Keratinocyte (primary cell): ENCODE data around the gene PPP1R3A. TPM values are rescaled to one million over a fixed set of nuclear protein-coding genes. Genes with fewer than 3 reads are reported as not detected.

Source experiments
- DNase-seq: peaks from one replicate; pipeline ENCODE4 v3.0.0-alpha.2; 2011; ENCODE audit warnings: low read depth, missing footprints, low spot score
- FAIRE-seq: peaks from 2 replicates; lab custom pipeline; 2011; peaks lifted over from hg19 to GRCh38; lab: Jason Lieb, UNC
- H2AFZ ChIP-seq: 2 replicates; pipeline ENCODE4 v1.6.0; 2012; ENCODE audit warnings: low read length, control low read depth, inconsistent platforms; ENCODE audit not compliant: control insufficient read depth
- H3K27ac ChIP-seq: 2 replicates; pipeline ENCODE4 v1.5.1; 2011; ENCODE audit warnings: low read length; ENCODE audit not compliant: control insufficient read depth, insufficient read depth
- H3K27me3 ChIP-seq: 3 replicates; pipeline ENCODE4 v1.6.0; 2011; ENCODE audit warnings: low read length; ENCODE audit not compliant: control insufficient read depth, insufficient read depth; ENCODE audit errors: extremely low read depth
- H3K36me3 ChIP-seq, 2 experiments: 2 replicates in 1 of 2; 3 replicates in 1 of 2; pipeline ENCODE4 v1.5.1; 2011; ENCODE audit warnings: low read length in 2 of 2, mild to moderate bottlenecking in 1 of 2; ENCODE audit not compliant: control insufficient read depth in 2 of 2, insufficient read depth in 2 of 2; ENCODE audit errors: extremely low read depth in 1 of 2
- H3K4me1 ChIP-seq: 3 replicates; pipeline ENCODE4 v1.5.1; 2011; ENCODE audit warnings: low read length; ENCODE audit not compliant: control insufficient read depth, insufficient read depth; ENCODE audit errors: extremely low read depth
- H3K4me2 ChIP-seq: 3 replicates; pipeline ENCODE4 v1.6.0; 2011; ENCODE audit warnings: low read depth, low read length; ENCODE audit not compliant: control insufficient read depth, insufficient read depth; ENCODE audit errors: extremely low read depth
- H3K4me3 ChIP-seq, 3 experiments: fragments of 200-600 bp in 1 of 3; sonication (generic) in 1 of 3; 2 replicates in 2 of 3; 3 replicates in 1 of 3; pipeline ENCODE4 v1.5.1; 2011 to 2016; ENCODE audit warnings: low read length in 3 of 3, mild to moderate bottlenecking in 3 of 3, control low read depth in 2 of 3, inconsistent platforms in 1 of 3, low read depth in 1 of 3, mixed read lengths in 1 of 3, mixed run types in 1 of 3, moderate library complexity in 1 of 3; ENCODE audit not compliant: control insufficient read depth in 2 of 3, insufficient read depth in 2 of 3; ENCODE audit errors: extremely low read depth in 1 of 3
- H3K79me2 ChIP-seq: 2 replicates; pipeline ENCODE4 v1.6.0; 2012; ENCODE audit warnings: low read length; ENCODE audit not compliant: control insufficient read depth, insufficient read depth
- H3K9ac ChIP-seq: 3 replicates; pipeline ENCODE4 v1.6.0; 2011; ENCODE audit warnings: low read length; ENCODE audit not compliant: control insufficient read depth, insufficient read depth; ENCODE audit errors: extremely low read depth
- H3K9me1 ChIP-seq: 3 replicates; pipeline ENCODE4 v1.6.0; 2011; ENCODE audit warnings: low read length; ENCODE audit not compliant: control insufficient read depth, insufficient read depth; ENCODE audit errors: extremely low read depth
- H3K9me3 ChIP-seq: 2 replicates; pipeline ENCODE4 v1.5.1; 2012; ENCODE audit warnings: low read depth, low read length; ENCODE audit not compliant: control insufficient read depth
- H4K20me1 ChIP-seq: 3 replicates; pipeline ENCODE4 v1.6.0; 2011; ENCODE audit warnings: low read length; ENCODE audit not compliant: control insufficient read depth, insufficient read depth; ENCODE audit errors: extremely low read depth
- CTCF ChIP-seq, 3 experiments: IDR thresholded peaks in 1 of 3; conservative IDR thresholded peaks in 1 of 3; optimal IDR thresholded peaks in 1 of 3; 2 replicates in 2 of 3; 3 replicates in 1 of 3; pipeline versions ENCODE3 to v1.5.1; 2011; ENCODE audit warnings: low read length in 3 of 3, mild to moderate bottlenecking in 3 of 3, moderate library complexity in 2 of 3, control low read depth in 1 of 3, inconsistent platforms in 1 of 3; ENCODE audit not compliant: insufficient read depth in 2 of 3; ENCODE audit errors: extremely low read depth in 1 of 3
- EZH2 ChIP-seq: IDR thresholded peaks from one replicate; pipeline ENCODE4 v1.6.1; 2012; ENCODE audit warnings: inconsistent platforms, mild to moderate bottlenecking, low read length, moderate library complexity
- dilution Hi-C: fragments of 300-500 bp; cut with MboI; formaldehyde crosslinking; loops from one replicate; pipeline ENCODE4 v1.7.0; 2020; ENCODE audit warnings: low sequenced_read_pairs; ENCODE audit not compliant: extremely low pct_ligation_motif_present
- polyA plus RNA-seq, 5 experiments: library from polyadenylated mRNA; depleted of rRNA in 3 of 5; stranded (reverse) in 3 of 5; stranded (forward) in 1 of 5; unstranded in 1 of 5; fragments of >200 nt; gene quantifications; 1 replicate in 1 of 5; 2 replicates in 3 of 5; 3 replicates in 1 of 5; pipeline versions ENCODE4 v1.2.1 to v1.2.3, GENCODE V29; 2011 to 2012; ENCODE audit warnings: missing spikeins in 2 of 5, low read depth in 1 of 5, low replicate concordance in 1 of 5

Gene PPP1R3A
- polyA plus RNA-seq, 1 donor (not counting 4 experiments of a cell fraction or from before 2014, with no cell fraction given) = not detected

DNA sequence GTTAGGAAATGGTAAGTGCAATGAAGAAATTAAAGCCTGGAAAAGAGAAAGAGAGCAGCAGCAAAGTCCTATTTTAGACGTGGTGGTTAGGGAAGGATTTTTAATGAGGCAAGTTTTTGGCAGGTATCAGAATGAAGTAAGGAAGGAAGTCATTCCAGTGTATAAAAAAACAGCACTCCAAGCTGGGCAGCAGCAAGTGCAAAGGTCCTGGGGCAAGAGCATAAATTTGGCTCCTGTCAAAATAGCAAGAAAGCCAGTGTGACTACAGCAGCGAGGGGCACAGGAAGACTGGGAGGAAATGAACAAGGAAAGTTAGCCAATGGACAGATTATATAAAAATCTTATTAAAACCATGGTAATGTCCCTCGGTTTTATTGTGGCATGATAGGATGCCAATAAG lies 90.2 kb downstream of the PPP1R3A start:
- no peak overlapping the region for H3K27ac ChIP-seq
- no peak for FAIRE-seq
- H3K4me2 ChIP-seq = no peak overlapping the region
- DNase-seq = no peak
- H3K79me2 ChIP-seq = no peaks in the 10 kb centered on the region
- H3K4me3 ChIP-seq = no peak overlapping the region
- H3K9ac ChIP-seq = no peak overlapping the region
- dilution Hi-C loops = no loop called here
- TF ChIP-seq CTCF (optimal IDR thresholded peaks at IDR 0.05 in 1 of 3, IDR thresholded peaks at IDR 0.05 in 1 of 3, conservative IDR thresholded peaks at IDR 0.05 in 1 of 3; ENCODE audit: extremely low read depth in 1 of 3, insufficient read depth in 2 of 3, low read length in 3 of 3) (no peak), EZH2 (no peak)
- no peaks in the 10 kb centered on the region for H3K9me3 ChIP-seq
- H3K27me3 ChIP-seq = no peaks in the 10 kb centered on the region
- H3K9me1 ChIP-seq = no peaks in the 10 kb centered on the region
- no peaks in the 10 kb centered on the region for H4K20me1 ChIP-seq
- H3K36me3 ChIP-seq = no peaks in the 10 kb centered on the region
- no peaks in the 10 kb centered on the region for H3K4me1 ChIP-seq
- H2AFZ ChIP-seq = no peak overlapping the region
